ENCODE results near the gene TUT4.
A peak's percentile ranks its signal among the peaks of the same experiment; 100 is the strongest.

The TUT4 gene

DNA sequence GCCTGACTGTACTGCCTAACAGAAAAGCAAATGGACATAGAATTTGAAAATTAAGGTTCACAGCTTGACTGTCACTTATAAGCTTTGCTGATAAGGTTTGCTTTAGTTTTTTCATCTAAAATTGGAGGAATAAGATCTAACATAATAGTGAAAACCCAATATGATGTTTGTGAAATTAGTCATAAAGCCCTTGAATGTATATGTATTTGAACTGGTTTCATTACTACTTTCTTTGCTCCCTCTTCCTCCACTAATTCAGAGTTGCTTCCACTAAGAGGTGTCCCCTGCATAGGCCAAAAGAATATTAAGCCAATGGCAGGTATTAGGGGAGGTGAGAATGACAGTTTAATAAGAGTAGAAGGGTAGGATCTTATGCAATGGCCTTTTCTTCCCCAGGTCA, 137.9 kb downstream of the TUT4 start:
- DNase-seq (ENCODE audit: low read depth in 3 of 3, low spot score in 1 of 3) = no peak

DNA sequence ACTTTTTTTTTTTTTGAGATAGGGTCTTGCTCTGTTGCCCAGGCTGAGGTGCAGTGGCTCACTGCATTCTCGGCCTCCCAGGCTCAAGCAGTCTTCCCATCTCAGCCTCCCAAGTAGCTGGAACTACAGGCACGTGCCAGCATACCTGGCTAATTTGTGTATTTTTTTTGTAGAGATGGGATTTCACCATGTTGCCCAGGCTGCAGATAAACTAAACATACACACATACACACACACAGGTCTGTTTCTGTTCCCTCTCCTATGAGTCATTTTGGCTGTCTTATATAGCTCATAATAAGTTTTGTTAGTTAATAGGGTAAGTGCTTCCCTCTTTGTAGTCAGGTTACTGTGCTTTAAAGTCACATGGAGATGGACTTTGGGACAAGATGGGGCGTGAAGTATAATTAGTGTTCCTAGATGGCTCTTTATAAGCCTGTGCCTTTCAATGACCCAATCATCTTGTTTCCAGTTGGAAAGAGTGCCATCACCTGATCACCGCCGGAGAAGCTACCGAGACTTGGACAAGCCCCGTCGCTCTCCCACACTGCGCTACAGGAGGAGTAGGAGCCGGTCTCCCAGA, 139.4 kb downstream of the TUT4 start:
- DNase-seq (ENCODE audit: low read depth in 3 of 3, low spot score in 1 of 3) = no peak

DNA sequence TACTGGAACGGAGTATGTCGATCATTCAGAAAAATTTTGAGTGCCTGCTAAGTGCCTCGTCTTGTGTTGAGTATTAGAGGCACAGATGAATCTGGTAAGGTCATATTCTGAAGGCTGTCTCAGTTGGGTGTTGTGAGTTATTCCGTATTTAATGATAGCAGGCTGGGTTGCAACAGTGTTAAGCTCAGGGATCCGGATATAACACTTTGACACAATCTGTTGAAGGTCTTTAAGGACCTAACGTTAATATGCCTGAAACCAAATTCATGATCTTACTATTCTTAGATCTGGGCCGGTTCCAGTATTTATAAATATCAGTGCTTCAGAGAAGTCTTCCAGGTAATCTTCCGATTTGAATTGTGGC, 147.9 kb downstream of the TUT4 start:
- no peak for DNase-seq (ENCODE audit: low read depth in 3 of 3, low spot score in 1 of 3)

DNA sequence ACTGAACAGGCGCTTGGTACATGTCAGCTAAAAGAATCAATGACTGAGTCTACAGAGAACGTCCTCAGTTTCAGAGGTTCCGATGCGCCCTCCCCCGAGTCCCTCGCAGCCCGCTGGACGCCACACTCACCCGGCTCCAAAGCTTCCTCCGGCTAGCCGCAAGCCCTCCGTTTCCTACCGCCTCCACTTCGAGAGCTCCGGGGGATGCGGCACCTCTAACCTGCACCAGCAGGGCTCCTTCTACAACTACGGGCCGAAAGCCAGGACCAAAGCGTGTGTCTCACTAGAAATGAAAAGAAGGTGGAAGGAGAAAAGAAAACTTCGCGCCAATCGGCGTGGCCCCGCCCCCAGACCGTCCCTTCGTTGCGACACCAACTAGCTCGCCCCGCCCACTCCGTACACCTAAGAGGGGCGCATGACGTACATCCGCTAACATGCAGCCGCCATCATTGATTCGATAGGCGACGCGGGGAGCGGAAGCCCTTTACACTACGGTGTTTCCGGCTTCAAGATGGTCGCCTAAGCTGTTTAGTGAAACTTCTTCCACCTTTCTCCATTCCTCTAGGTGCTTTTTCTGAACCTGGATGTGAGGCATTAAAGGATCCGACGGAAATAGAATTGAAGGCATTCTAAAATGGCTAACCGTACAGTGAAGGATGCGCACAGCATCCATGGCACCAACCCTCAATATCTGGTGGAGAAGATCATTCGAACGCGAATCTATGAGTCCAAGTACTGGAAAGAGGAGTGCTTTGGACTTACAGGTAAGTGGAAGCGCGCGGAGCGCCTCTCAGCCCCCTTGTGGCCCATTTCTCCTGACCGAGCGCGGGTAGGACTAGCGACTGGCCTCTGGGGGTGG, 148.5 kb downstream of the TUT4 start, which contains the start of the genes ORC1 and PRPF38A:
Gene ORC1, minus strand, starts transcription at position 308 of the 859 bp plus-strand sequence. CDS start 2,200 bp downstream, outside the sequence.
Gene PRPF38A, plus strand, starts transcription at position 487 of the 859 bp plus-strand sequence. Its CDS starts 148 bp downstream, at position 635.
- DNase-seq (ENCODE audit: low read depth in 3 of 3, low spot score in 1 of 3) = peak; percentile 88 to 96 (median 92)

DNA sequence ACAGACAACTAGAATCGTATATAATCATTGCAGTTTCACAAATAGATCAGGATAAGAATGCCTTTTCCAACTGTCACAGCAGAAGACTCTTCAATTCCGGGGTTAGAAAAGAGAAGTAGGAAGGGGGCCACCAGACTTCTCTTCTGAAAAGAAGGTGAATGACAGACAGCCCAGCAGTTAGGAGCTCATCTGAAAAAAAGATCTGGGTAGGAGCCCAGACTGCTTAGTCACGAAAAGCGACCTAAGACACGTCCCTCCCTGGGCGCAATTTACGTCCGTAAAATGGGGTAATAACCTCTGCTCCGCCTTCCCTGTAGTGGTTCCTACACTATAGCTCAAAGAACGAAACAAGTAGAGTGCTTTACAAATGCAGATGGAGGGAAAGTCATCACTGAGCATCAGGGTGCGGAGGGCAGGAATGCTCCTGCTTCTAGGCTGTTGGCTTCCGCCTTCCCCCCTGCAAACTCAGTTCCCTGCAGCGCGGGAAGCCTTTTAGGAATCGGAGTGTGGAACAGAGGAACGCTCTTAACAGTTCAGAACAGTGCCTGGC, 149.3 kb downstream of the TUT4 start:
- peak in 1 of 3 donors; percentile 21 for DNase-seq (ENCODE audit: low read depth in 3 of 3, low spot score in 1 of 3)

DNA sequence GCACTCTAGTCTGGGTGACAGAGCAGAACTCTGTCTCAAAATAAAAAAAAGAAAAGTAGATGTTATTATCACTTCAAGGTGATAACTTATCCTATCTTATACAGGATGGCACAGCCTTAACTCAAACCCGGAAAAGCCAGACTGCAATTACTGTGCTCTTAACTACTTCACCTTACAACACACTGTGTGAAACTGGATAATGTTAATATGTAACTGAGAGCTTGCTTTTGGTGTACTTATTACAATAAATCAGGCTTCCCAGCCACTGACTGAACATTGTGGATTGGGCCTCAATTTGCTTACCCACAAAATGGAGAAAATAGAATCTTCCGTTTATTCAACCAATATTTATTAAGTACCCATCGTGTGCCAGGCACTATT, 150.0 kb downstream of the TUT4 start:
- DNase-seq (ENCODE audit: low read depth in 3 of 3, low spot score in 1 of 3) = no peak

DNA sequence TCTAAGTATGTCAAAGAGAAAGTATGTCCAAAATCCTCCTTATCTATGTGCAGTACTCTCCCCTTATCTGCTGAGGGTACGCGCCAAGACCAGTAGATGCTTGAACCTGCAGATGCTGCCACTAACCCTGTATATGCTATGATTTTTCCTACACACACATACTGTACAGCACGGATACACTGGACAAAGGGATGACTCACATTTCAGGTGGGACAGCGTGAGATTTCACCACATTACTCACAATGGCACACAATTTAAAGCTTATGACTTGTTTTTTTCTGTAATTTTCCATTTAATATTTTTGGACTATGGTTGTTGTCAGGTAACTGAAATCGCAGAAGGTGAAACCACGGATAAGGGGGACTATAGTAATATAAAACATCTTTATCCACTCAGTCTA, 152.8 kb downstream of the TUT4 start:
- DNase-seq (ENCODE audit: low read depth in 3 of 3, low spot score in 1 of 3) = no peak

DNA sequence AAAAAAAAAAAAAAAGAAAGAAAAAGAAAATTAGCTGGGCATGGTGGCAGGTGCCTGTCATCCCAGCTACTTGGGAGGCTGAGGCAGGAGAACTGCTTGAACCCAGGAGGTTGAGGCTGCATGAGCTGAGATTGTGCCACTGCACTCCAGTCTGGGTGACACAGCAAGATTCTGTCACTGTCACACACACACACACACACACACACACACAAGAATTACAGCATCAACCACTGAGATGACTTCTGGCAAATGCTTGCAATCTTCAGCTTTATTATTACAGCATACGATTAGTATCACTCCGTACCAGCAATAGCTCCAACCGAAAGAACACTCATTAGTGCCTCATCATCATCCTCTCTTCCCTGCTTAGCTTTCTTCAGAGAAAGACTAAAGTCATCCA, 153.3 kb downstream of the TUT4 start:
- no peak for DNase-seq (ENCODE audit: low read depth in 3 of 3, low spot score in 1 of 3)

DNA sequence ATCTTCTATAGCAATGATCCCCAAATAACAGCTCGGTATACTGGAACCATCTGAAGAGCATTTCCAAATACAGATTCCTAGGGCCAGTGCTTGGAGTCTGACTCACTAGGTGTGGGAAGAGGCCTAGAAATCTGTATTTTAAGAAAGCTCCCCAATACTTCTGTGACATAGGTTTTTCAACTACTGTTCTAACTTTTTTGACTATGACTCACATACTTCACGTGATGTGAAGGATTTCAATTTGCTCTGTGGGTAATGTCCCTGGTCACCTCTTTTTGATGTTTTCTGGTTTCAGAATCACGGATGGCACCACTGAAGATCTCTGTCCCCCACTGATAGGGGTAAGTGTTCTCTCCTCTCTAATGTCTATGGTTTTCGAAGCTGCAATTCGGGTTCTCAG, 159.7 kb downstream of the TUT4 start:
- DNase-seq (ENCODE audit: low read depth in 3 of 3, low spot score in 1 of 3) = no peak

DNA sequence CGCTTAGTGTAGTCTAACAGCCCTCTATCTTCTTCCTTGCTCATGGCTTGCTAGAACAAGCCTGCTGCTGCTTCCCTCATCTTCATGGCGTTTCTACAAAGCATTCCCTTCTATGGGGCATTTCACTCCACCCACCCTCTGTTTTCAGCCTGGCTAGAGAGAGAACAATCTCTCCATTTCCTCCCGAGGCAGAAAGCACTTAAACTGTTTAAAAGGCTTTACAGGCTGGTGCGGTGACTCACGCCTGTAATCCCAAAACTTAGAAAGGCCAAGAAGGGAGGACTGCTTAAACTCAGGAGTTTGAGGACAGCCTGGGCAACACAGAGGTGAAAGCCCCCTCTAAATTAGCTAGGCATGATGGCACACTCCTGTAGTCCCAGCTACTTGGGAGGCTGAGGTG, 166.4 kb downstream of the TUT4 start:
- no peak for DNase-seq (ENCODE audit: low read depth in 3 of 3, low spot score in 1 of 3)

DNA sequence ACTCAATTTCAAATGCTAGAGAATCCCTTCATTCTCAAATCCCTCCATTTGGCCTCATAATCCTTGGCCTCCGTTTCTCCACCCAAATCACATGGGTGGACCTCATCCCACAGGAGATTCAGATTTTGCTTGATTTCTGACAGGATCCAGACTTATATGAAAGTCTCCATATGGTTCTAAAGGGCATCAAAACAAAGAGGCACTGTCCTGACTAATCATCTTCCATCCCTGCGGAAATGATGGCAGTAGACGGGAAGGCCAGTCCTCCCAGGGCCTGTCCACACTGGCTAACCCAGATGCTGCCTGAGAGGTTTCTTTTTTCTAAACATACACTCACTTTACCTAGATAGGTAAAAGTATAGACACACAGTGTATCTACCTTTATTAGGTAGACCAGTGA, 167.5 kb downstream of the TUT4 start:
- DNase-seq (ENCODE audit: low read depth in 3 of 3, low spot score in 1 of 3) = no peak
